ENCODE data around the gene FGF1. TPM values are rescaled to one million over a fixed set of nuclear protein-coding genes. Genes with fewer than 3 reads are reported as not detected.

Gene FGF1
- total and polyA plus RNA-seq, 2 of the 4 experiments (the other 2 are of a cell fraction): 7.6 to 7.7 TPM

- intact Hi-C loops (cut with micrococcal nuclease): no loop called here
- ATAC-seq (ENCODE audit: low read depth) (no peak), DNase-seq (no peak)
- Histone ChIP-seq H3K27ac (ENCODE audit: insufficient read depth, low read length) (no peak overlapping the region), H3K36me3 (ENCODE audit: control insufficient read depth, insufficient read depth, low read length) (no peaks in the 10 kb centered on the region), H3K79me1 (ENCODE audit: low read depth in 1 of 2, low read length in 2 of 2) (no peaks in the 10 kb centered on the region), H3K4me2 (ENCODE audit: low read depth, low read length) (no peak overlapping the region), H3K9me3 (ENCODE audit: control insufficient read depth, insufficient read depth, low read length) (no peaks in the 10 kb centered on the region), H2BK5ac (ENCODE audit: low read depth, low read length, poor library complexity, severe bottlenecking) (no peak overlapping the region), H3K56ac (ENCODE audit: extremely low read depth, insufficient read depth, low read length) (no peak overlapping the region), H3K9ac (ENCODE audit: low read depth, low read length) (no peak overlapping the region), H3K14ac (replicated peaks; ENCODE audit: low read depth, low read length) (no peak overlapping the region), H3K4me3 (ENCODE audit: insufficient read depth, low read depth, low read length) (no peak overlapping the region), H3K4me1 (ENCODE audit: control insufficient read depth, insufficient read depth, low read length) (peaks cover 2% of the 10 kb centered on the region; the same call in 1 of the 2 replicates), H2AFZ (replicated peaks; ENCODE audit: low read length, poor library complexity) (peak overlapping the region; percentile 13), H2AK5ac (ENCODE audit: low read depth, low read length) (peak overlapping the region; percentile 65), H3K9me1 (ENCODE audit: insufficient read depth, low read length) (no peaks in the 10 kb centered on the region), H3K18ac (ENCODE audit: low read depth, low read length) (no peak overlapping the region), H4K20me1 (ENCODE audit: insufficient read depth, low read length) (no peaks in the 10 kb centered on the region), H2AK9ac (replicated peaks; ENCODE audit: low read depth, low read length, poor library complexity) (no peak overlapping the region), H2BK120ac (ENCODE audit: low read depth, low read length) (0 out of 2 replicates have a peak overlapping the region, but pooled peaks have one; percentile 12), H4K8ac (ENCODE audit: low read depth in 2 of 2, low read length in 2 of 2) (no peak overlapping the region), H2BK20ac (ENCODE audit: low read depth, low read length) (no peak overlapping the region; the same call in 1 of the 2 replicates), H4K5ac (ENCODE audit: low read depth, low read length) (no peak overlapping the region), H3K23ac (ENCODE audit: low read depth, low read length) (no peak overlapping the region), H3K4ac (ENCODE audit: low read depth, low read length) (peak overlapping the region; percentile 19; the same call in 1 of the 2 replicates), H2BK15ac (ENCODE audit: low read depth, low read length) (no peak overlapping the region), H4K91ac (ENCODE audit: insufficient read depth, low read depth, low read length) (no peak overlapping the region), H3K27me3 (ENCODE audit: control insufficient read depth, insufficient read depth, low read length) (no peaks in the 10 kb centered on the region)
- ChIA-PET POLR2A (ENCODE audit: unreplicated experiment) (no interaction called here), CTCF (no interaction called here)
- no TSS peak for BruUV-seq (replicated peaks)
- in situ Hi-C loops (cut with MboI; ENCODE audit: low sequenced_read_pairs): no loop called here
- dilution Hi-C loops (cut with HindIII; ENCODE audit: low sequenced_read_pairs, unreplicated experiment): no loop called here
- 100% methylated on average over 5 of the region's 7 CpGs; no CpG with 5 or more reads in 1 of the 2 experiments for WGBS, 2 experiments (ENCODE audit: extremely low coverage in 2 of 2, insufficient read length in 1 of 2)
- TF ChIP-seq RCOR1 (IDR thresholded peaks at IDR 0.05; ENCODE audit: insufficient replicate concordance, low read length): no peak
- TF ChIP-seq MXI1 (IDR thresholded peaks at IDR 0.05; ENCODE audit: borderline replicate concordance, low read depth, low read length): no peak
- TF ChIP-seq CHD1 (IDR thresholded peaks at IDR 0.05; ENCODE audit: low read depth, low read length): no peak
- no peak for TF ChIP-seq MAZ (IDR thresholded peaks at IDR 0.05; ENCODE audit: borderline replicate concordance, low read depth, low read length)
- TF ChIP-seq NFE2L2 (IDR thresholded peaks at IDR 0.05; ENCODE audit: low read depth, low read length): no peak
- no peak for TF ChIP-seq BHLHE40 (IDR thresholded peaks at IDR 0.05; ENCODE audit: low read depth, low read length)
- no peak for TF ChIP-seq FOS (IDR thresholded peaks at IDR 0.05; ENCODE audit: low read depth, low read length)
- no peak for TF ChIP-seq POLR2A (IDR thresholded peaks at IDR 0.05; ENCODE audit: low read depth, low read length)
Measured at GRCh38 chr5:142653321-142653720, 32.6 kb downstream of the FGF1 start.
